Mesothelial cell of epicardium (in vitro differentiated cells): ENCODE measurements around the gene HOXB3. TPM values are rescaled to one million over a fixed set of nuclear protein-coding genes. Genes with fewer than 3 reads are reported as not detected.

Source experiments
- DNase-seq, 2 experiments: peaks; one replicate each; pipeline ENCODE4 v3.0.0; 2021; ENCODE audit warnings: low spot score in 2 of 2; ENCODE audit not compliant: unreplicated experiment in 2 of 2
- H3K27ac Mint-ChIP-seq: 2 replicates; pipeline ENCODE4 v1.8.0; 2021; ENCODE audit warnings: mixed read lengths
- H3K27me3 Mint-ChIP-seq: 2 replicates; pipeline ENCODE4 v1.8.0; 2021; ENCODE audit warnings: low read depth, mixed read lengths
- H3K36me3 Mint-ChIP-seq: 2 replicates; pipeline ENCODE4 v1.8.0; 2021; ENCODE audit warnings: mixed read lengths
- H3K4me1 Mint-ChIP-seq: 2 replicates; pipeline ENCODE4 v1.8.0; 2021; ENCODE audit warnings: mixed read lengths
- H3K4me3 Mint-ChIP-seq: 2 replicates; pipeline ENCODE4 v1.8.0; 2021; ENCODE audit warnings: mild to moderate bottlenecking, moderate library complexity, mixed read lengths
- H3K9me3 Mint-ChIP-seq: 2 replicates; pipeline ENCODE4 v1.8.0; 2021; ENCODE audit warnings: mixed read lengths
- CTCF ChIP-seq: fragments of 200-600 bp; sonication (generic); IDR thresholded peaks from one replicate; pipeline ENCODE4 v1.5.0; 2021; ENCODE audit warnings: antibody characterized with exemption; ENCODE audit not compliant: unreplicated experiment
- total RNA-seq: library from RNA; stranded (reverse); gene quantifications from 3 replicates; pipeline ENCODE4 v1.2.1, GENCODE V29; 2021

HOXB3 gene
- total RNA-seq, 1 donor from 2014 or later: 303 TPM

GRCh38 chr17:48567646-48568354, 22.2 kb downstream of the HOXB3 start:
- H3K9me3 Mint-ChIP-seq: no peaks in the 10 kb centered on the region

GRCh38 chr17:48567209-48567608, 22.8 kb downstream of the HOXB3 start:
- Mint-ChIP-seq H3K4me1 (peaks cover 50% of the 10 kb centered on the region), H3K36me3 (peaks cover 6% of the 10 kb centered on the region), H3K9me3 (no peaks in the 10 kb centered on the region), H3K27me3 (no peaks in the 10 kb centered on the region), H3K27ac (no peak overlapping the region), H3K4me3 (no peak overlapping the region)
- no peak for TF ChIP-seq CTCF
- no peak for DNase-seq

More at GRCh38 chr17:48567646-48568354, 22.2 kb downstream of the HOXB3 start:
- H3K36me3 Mint-ChIP-seq: peaks cover 9% of the 10 kb centered on the region
- peaks cover 50% of the 10 kb centered on the region for H3K4me1 Mint-ChIP-seq
- no peak for TF ChIP-seq CTCF
- no peak for DNase-seq
- H3K27me3 Mint-ChIP-seq: no peaks in the 10 kb centered on the region
- no peak overlapping the region for H3K27ac Mint-ChIP-seq
- H3K4me3 Mint-ChIP-seq: no peak overlapping the region

GRCh38 chr17:48566717-48567116, 23.3 kb downstream of the HOXB3 start:
- peaks cover 7% of the 10 kb centered on the region for H3K36me3 Mint-ChIP-seq

GRCh38 chr17:48565925-48566710, 23.9 kb downstream of the HOXB3 start:
- no peak overlapping the region for H3K4me3 Mint-ChIP-seq
- TF ChIP-seq CTCF: no peak
- H3K9me3 Mint-ChIP-seq: no peaks in the 10 kb centered on the region
- DNase-seq: no peak
- H3K27me3 Mint-ChIP-seq: no peaks in the 10 kb centered on the region
- H3K27ac Mint-ChIP-seq: no peak overlapping the region
- H3K4me1 Mint-ChIP-seq: peaks cover 50% of the 10 kb centered on the region
- peaks cover 7% of the 10 kb centered on the region for H3K36me3 Mint-ChIP-seq

More at GRCh38 chr17:48566717-48567116, 23.3 kb downstream of the HOXB3 start:
- H3K27ac Mint-ChIP-seq: no peak overlapping the region
- no peak for TF ChIP-seq CTCF
- peaks cover 50% of the 10 kb centered on the region for H3K4me1 Mint-ChIP-seq
- H3K4me3 Mint-ChIP-seq: no peak overlapping the region
- DNase-seq: no peak
- H3K27me3 Mint-ChIP-seq: no peaks in the 10 kb centered on the region
- H3K9me3 Mint-ChIP-seq: no peaks in the 10 kb centered on the region

- H3K27ac Mint-ChIP-seq: no peak overlapping the region
- H3K27me3 Mint-ChIP-seq: no peaks in the 10 kb centered on the region
- no peak for DNase-seq
- peaks cover 49% of the 10 kb centered on the region for H3K4me1 Mint-ChIP-seq
- TF ChIP-seq CTCF: no peak
- peaks cover 4% of the 10 kb centered on the region for H3K36me3 Mint-ChIP-seq
- no peaks in the 10 kb centered on the region for H3K9me3 Mint-ChIP-seq
- H3K4me3 Mint-ChIP-seq: no peak overlapping the region
Observed at GRCh38 chr17:48565022-48565554, 25.0 kb downstream of the HOXB3 start.
